ENCODE data around the gene NPM3. TPM values are rescaled to one million over a fixed set of nuclear protein-coding genes. Genes with fewer than 3 reads are reported as not detected.

Gene NPM3
- total and polyA plus RNA-seq, 7 donors = 17.8 to 64.9 (median 26.4) TPM

DNA sequence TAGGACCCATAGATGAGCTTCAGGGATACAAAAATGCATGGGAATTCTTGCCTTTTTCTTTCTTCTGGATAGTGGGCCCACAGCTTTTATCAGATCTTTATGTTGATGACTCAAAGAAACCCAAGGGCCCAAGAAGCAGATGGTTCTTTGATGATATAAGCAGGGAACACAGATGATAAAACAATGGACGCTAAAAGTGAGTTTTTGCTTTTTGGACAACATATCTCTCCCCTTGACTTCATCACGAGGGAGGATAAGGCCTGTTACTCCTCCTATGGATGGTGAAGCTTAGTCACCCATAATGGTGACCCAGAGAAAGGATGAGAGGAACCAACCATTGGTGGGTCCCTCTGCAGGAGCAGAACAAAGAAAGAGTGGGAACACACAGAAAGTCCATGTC, 41.5 kb upstream of the NPM3 start:
- no peak overlapping the region for H3K4me3 ChIP-seq
- DNase-seq = no peak
- H3K27ac ChIP-seq = no peak overlapping the region
- H3K27me3 ChIP-seq = no peaks in the 10 kb centered on the region
- no peak for TF ChIP-seq EP300 (IDR thresholded peaks at IDR 0.05)
- no peak for TF ChIP-seq POLR2A (IDR thresholded peaks at IDR 0.05)
- TF ChIP-seq CTCF (IDR thresholded peaks at IDR 0.05) = no peak
- no peak for TF ChIP-seq POLR2AphosphoS5 (IDR thresholded peaks at IDR 0.05)
- H3K4me1 ChIP-seq = peaks cover 0 to 11% (median 2%) of the 10 kb centered on the region in 4 donors
- WGBS, 2 donors = 70 to 94% methylated on average over 2 of the region's 2 CpGs
- H3K9me3 ChIP-seq = no peaks in the 10 kb centered on the region
- intact Hi-C loops (cut with DNase I) = no loop called here
- peaks cover 0 to 3% (median 0%) of the 10 kb centered on the region in 4 donors for H3K36me3 ChIP-seq

DNA sequence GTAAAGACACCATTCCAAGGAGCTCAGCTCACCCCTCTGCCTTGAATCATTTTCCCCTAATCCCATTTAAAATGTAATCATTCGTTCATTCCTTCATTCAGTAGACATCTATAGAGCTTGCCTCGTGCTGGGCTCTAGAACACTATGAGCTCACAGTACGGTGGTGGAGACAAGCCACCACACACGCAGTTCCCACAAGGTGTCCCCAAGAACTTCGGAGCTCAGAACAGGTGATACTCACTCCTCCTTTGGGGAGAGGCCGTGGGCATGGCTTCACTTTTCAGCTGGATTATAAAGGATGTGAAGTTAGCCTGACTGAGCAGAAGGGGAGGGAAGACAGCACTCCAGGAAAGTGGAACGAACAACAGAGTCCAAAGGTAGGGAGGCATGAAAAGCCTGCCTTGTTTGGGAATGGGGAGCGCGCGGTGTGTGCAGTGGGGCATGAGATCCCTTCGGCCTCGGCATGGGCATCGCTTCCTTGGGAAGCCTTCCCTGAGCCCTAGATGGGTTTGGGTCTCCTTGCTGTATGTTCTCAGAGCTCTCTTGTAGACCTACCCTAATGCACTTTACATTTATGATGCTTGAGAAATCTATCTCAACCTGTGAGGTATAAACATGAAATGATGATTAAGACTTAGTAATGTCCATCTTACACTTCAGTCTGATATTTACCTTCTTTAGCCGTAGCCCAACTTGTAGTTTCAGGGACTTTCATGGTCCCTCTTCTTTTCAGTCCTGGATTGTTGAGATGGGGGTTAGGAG, 35.8 kb upstream of the NPM3 start:
- peak overlapping the region; percentile 15 to 100 (median 92) for H3K4me3 ChIP-seq
- no peaks in the 10 kb centered on the region for H3K9me3 ChIP-seq
- no peak for TF ChIP-seq EP300 (IDR thresholded peaks at IDR 0.05)
- TF ChIP-seq POLR2A (IDR thresholded peaks at IDR 0.05) = no peak
- TF ChIP-seq CTCF (IDR thresholded peaks at IDR 0.05) = no peak
- TF ChIP-seq POLR2AphosphoS5 (IDR thresholded peaks at IDR 0.05) = no peak
- 10 to 21% methylated on average over 14 of the region's 14 CpGs for WGBS, 2 donors
- intact Hi-C loops (cut with DNase I) = loop anchor here (5.0 kb wide), 2 partner anchors 37 to 298 kb away; partner anchors contain the start of gene NPM3
- H3K27ac ChIP-seq = peak overlapping the region; percentile 97 to 99 (median 98)
- no peaks in the 10 kb centered on the region for H3K36me3 ChIP-seq
- no peak for DNase-seq
- H3K4me1 ChIP-seq = peaks cover 0 to 31% (median 27%) of the 10 kb centered on the region in 4 donors
- no peaks in the 10 kb centered on the region for H3K27me3 ChIP-seq

DNA sequence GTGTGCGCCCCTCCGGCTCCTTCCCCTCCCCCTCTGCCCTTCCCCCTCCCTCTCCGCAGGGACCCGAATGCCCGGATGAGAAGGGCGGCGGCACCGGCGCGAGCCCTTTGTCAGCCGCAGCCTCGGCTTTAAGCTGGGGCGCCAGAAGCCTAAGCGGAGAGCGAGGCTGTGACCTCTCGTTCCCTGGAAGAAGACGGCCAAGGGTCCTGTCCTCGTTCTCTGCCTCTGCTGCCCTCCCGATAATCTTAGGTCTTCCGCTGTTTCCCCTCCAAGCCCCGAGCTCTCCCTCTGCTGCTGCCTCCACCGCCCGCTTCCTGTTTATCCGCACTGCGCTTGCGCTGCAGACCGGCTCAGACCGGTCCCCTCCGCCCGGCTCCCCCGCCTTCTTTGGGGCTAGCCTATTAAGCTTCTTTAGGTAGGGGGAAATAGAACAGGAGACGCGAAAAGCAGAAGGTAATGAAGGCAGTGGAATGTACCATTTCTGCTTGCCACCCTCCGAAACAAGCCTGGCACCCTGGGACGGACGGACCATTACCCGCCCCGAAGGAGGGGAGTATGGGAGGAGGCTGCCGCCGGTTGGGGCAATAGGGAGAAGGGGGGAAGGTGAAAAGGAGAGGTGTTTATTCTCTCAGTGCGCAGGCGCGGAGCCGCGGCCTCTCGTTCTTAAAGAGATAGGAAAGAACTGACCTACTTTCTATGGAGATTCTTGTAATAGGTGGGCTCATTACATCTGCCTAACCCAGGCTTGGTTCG, 35.0 kb upstream of the NPM3 start, which contains the start of gene OGA:
OGA (minus strand) TSS at position 326 of the 753 bp plus-strand sequence. CDS start 422 bp downstream, outside the sequence.
- H3K4me1 ChIP-seq = peaks cover 0 to 39% (median 35%) of the 10 kb centered on the region in 4 donors
- peak within 1 kb of the TSS; percentile 97 to 99 (median 98) for H3K27ac ChIP-seq
- H3K4me3 ChIP-seq = peak within 1 kb of the TSS; percentile 89 to 100 (median 97)
- H3K27me3 ChIP-seq = no peaks in the 10 kb centered on the region
- WGBS, 2 donors = 0 to 1% methylated on average over 47 of the region's 47 CpGs
- no peaks in the 10 kb centered on the region for H3K9me3 ChIP-seq
- intact Hi-C loops (cut with DNase I) = loop anchor here (5.0 kb wide), 2 partner anchors 36 to 299 kb away; partner anchors contain the start of gene NPM3
- DNase-seq = peak; percentile 100
- TF ChIP-seq EP300 (IDR thresholded peaks at IDR 0.05) = peak in 2 of 4 donors; percentile 13 to 29
- no peak for TF ChIP-seq CTCF (IDR thresholded peaks at IDR 0.05)
- peak; percentile 99 to 100 for TF ChIP-seq POLR2A (IDR thresholded peaks at IDR 0.05)
- peak; percentile 99 to 100 (median 100) for TF ChIP-seq POLR2AphosphoS5 (IDR thresholded peaks at IDR 0.05)
- no peaks in the 10 kb centered on the region for H3K36me3 ChIP-seq

DNA sequence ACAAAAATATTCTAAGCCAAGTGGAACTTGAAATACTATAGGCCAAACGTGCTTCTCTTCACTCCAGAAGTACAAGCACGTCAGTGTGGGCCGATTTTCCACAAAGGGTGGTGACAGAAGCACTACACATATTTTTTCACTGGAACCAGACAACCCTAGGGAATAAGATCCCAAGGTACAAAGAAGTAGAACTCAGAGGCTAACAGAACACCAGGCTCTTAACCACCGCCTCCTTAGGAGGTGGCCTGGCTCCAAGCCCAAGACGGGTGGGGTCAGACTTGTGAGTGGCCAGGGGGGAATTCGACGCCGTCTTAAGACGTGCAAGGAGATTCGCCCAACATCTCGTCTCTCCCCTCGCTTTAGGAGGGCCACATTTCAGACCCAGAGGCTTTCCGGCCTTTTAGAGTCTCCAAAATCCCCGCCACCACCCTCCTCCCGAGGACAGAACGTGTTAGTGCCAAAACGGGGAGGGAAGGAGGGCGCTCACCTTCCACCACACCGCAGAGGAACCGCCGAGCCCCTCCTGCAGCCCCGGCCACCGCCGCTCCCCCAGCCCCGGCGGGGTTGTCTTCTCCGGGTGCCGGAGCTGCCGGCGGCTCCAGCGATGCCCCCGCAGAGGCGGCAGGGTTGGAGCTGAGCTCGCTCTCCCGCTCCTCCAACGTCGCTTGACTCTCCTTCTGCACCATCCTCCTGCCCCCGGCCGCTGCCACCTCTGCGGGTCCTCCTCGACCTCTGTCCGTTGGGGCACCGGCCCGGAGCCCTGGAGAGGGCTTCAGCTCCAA, 34.3 kb upstream of the NPM3 start:
- Histone ChIP-seq H3K4me1 (peaks cover 0 to 46% (median 41%) of the 10 kb centered on the region in 4 donors), H3K4me3 (peak overlapping the region; percentile 89 to 100 (median 97)), H3K27ac (peak overlapping the region; percentile 97 to 99 (median 98)), H3K27me3 (no peaks in the 10 kb centered on the region), H3K36me3 (peaks cover 0 to 5% (median 0%) of the 10 kb centered on the region in 4 donors), H3K9me3 (no peaks in the 10 kb centered on the region)
- peak; percentile 97 for DNase-seq
- WGBS, 2 donors = 1% methylated on average over 44 of the region's 44 CpGs
- TF ChIP-seq CTCF (IDR thresholded peaks at IDR 0.05) = no peak
- peak; percentile 44 to 74 for TF ChIP-seq POLR2A (IDR thresholded peaks at IDR 0.05)
- peak; percentile 62 to 94 (median 83) for TF ChIP-seq POLR2AphosphoS5 (IDR thresholded peaks at IDR 0.05)
- TF ChIP-seq EP300 (IDR thresholded peaks at IDR 0.05) = no peak
- intact Hi-C loops (cut with DNase I) = loop anchor here (5.0 kb wide), 2 partner anchors 35 to 300 kb away; partner anchors contain the start of gene NPM3

Measured in sigmoid colon (tissue), 7 donors.